ENCODE results near the gene FAM180A.

FAM180A gene

GRCh38 chr7:135712796-135713195 lies 35.8 kb downstream of the FAM180A start:
- no peaks in the 10 kb centered on the region for H3K36me3 ChIP-seq
- H3K27ac ChIP-seq, result no peak overlapping the region
- H3K4me3 ChIP-seq, result no peak overlapping the region
- H3K27me3 ChIP-seq, result no peaks in the 10 kb centered on the region
- intact Hi-C loops (cut with DNase I; ENCODE audit: low total_unique reads), result loop anchor here (10.0 kb wide), 1 partner anchor 82 kb away; no protein-coding TSS in a partner anchor
- H3K4me1 ChIP-seq, result peaks cover 0 to 26% (median 19%) of the 10 kb centered on the region in 4 donors
- TF ChIP-seq CTCF (IDR thresholded peaks at IDR 0.05), result no peak
- no peaks in the 10 kb centered on the region for H3K9me3 ChIP-seq
- DNase-seq, result no peak

- H3K27ac ChIP-seq, result no peak overlapping the region
- H3K27me3 ChIP-seq, result no peaks in the 10 kb centered on the region
- no peak for DNase-seq
- no peaks in the 10 kb centered on the region for H3K36me3 ChIP-seq
- H3K4me3 ChIP-seq, result no peak overlapping the region
- peaks cover 0 to 26% (median 19%) of the 10 kb centered on the region in 4 donors for H3K4me1 ChIP-seq
- intact Hi-C loops (cut with DNase I; ENCODE audit: low total_unique reads), result loop anchor here (10.0 kb wide), 1 partner anchor 83 kb away; no protein-coding TSS in a partner anchor
- no peak for TF ChIP-seq CTCF (IDR thresholded peaks at IDR 0.05)
- H3K9me3 ChIP-seq, result no peaks in the 10 kb centered on the region
Measured at GRCh38 chr7:135712182-135712782, 36.3 kb downstream of the FAM180A start.

- H3K4me3 ChIP-seq, result no peak overlapping the region
- intact Hi-C loops (cut with DNase I; ENCODE audit: low total_unique reads), result loop anchor here (10.0 kb wide), 1 partner anchor 84 kb away; no protein-coding TSS in a partner anchor
- H3K4me1 ChIP-seq, result peaks cover 0 to 19% (median 12%) of the 10 kb centered on the region in 4 donors
- TF ChIP-seq CTCF (IDR thresholded peaks at IDR 0.05), result no peak
- peaks cover 0 to 2% (median 0%) of the 10 kb centered on the region in 3 donors for H3K36me3 ChIP-seq
- H3K27ac ChIP-seq, result no peak overlapping the region
- H3K9me3 ChIP-seq, result no peaks in the 10 kb centered on the region
- H3K27me3 ChIP-seq, result no peaks in the 10 kb centered on the region
- DNase-seq, result no peak
Measured at GRCh38 chr7:135711139-135711469, 37.5 kb downstream of the FAM180A start.

- Histone ChIP-seq H3K4me1 (peaks cover 0 to 19% (median 12%) of the 10 kb centered on the region in 4 donors), H3K9me3 (no peaks in the 10 kb centered on the region), H3K27me3 (no peaks in the 10 kb centered on the region), H3K36me3 (peaks cover 0 to 5% (median 0%) of the 10 kb centered on the region in 3 donors), H3K4me3 (peak overlapping the region in 1 of 2 donors; percentile 13), H3K27ac (peak overlapping the region in 1 of 2 donors; percentile 20)
- intact Hi-C loops (cut with DNase I; ENCODE audit: low total_unique reads), result loop anchor here (10.0 kb wide), 1 partner anchor 84 kb away; no protein-coding TSS in a partner anchor
- peak in 1 of 2 experiments; percentile 43 for TF ChIP-seq CTCF (IDR thresholded peaks at IDR 0.05)
- no peak for DNase-seq
Measured at GRCh38 chr7:135710417-135711138, 38.0 kb downstream of the FAM180A start.

GRCh38 chr7:135709508-135709907 lies 39.1 kb downstream of the FAM180A start:
- intact Hi-C loops (cut with DNase I; ENCODE audit: low total_unique reads), result no loop called here
- DNase-seq, result no peak
- H3K27ac ChIP-seq, result no peak overlapping the region
- H3K9me3 ChIP-seq, result no peaks in the 10 kb centered on the region
- no peak overlapping the region for H3K4me3 ChIP-seq
- TF ChIP-seq CTCF (IDR thresholded peaks at IDR 0.05), result no peak
- peaks cover 0 to 16% (median 10%) of the 10 kb centered on the region in 4 donors for H3K4me1 ChIP-seq
- H3K27me3 ChIP-seq, result no peaks in the 10 kb centered on the region
- H3K36me3 ChIP-seq, result peaks cover 0 to 5% (median 0%) of the 10 kb centered on the region in 3 donors
